GM18502 (cell line): ENCODE measurements around the gene KIFC1.
A peak's percentile ranks its signal among the peaks of the same experiment; 100 is the strongest.

ENCODE experiments used
- ATAC-seq: cut with Tn5 transposase; IDR thresholded peaks from one replicate; pipeline ENCODE4 v1.9.1; 2021; ENCODE audit warnings: mild to moderate bottlenecking; ENCODE audit not compliant: unreplicated experiment, poor library complexity

KIFC1 gene

DNA sequence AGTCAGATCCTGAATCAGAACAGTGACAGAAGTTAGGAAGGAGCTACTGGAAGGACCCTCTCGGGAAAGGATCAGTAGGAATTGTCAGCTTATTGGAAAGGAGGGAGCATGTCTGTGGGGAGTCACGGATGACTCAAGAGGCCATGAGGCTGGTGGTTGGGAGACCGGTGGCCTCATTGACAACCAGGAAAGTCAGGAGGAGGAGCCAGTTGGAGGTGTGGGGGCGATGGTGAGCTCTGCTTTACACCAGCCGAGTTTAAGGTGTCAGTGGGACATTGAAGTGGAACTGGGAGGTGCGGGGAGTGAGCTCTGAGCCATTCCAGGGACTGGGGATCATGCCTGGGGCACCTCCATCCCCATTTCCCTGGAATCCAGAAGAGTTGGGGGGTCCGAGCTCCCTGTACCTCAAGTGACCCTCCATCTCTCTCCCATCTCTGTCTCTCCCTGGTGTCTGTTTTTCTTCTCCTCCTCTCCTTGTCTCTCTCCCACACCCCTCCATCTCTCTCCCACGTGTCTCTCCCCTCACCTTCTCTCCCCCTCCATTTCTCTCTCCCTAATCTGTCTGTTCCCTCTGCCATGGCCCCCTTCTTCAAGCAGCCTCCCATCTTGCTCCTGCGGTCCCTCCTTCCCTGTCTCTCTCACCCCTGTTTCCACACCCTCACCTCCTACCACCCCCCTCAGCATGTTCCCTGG is 48.5 kb downstream of the KIFC1 start:
- no peak for ATAC-seq

DNA sequence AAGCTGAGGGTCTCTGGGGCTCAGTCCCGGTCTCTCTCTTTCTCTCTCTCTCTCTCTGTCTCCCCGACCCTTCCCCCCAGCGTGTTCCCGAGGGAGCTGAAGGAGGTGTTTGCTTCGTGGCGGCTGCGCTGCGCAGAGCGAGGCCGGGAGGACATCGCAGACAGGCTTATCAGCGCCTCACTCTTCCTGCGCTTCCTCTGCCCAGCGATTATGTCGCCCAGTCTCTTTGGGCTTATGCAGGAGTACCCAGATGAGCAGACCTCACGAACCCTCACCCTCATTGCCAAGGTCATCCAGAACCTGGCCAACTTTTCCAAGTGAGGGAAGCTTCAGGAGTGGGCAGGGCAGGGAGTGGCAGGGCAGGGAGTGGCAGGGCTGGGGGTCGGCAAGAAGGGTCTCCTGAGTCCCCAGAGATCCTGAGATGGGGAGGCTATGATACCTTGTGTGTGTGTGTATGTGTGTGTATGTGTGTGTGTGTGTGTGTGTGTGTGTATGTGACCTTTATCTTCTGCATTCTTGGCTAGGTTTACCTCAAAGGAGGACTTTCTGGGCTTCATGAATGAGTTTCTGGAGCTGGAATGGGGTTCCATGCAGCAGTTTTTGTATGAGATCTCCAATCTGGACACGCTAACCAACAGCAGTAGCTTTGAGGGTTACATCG is 49.2 kb downstream of the KIFC1 start:
- no peak for ATAC-seq

DNA sequence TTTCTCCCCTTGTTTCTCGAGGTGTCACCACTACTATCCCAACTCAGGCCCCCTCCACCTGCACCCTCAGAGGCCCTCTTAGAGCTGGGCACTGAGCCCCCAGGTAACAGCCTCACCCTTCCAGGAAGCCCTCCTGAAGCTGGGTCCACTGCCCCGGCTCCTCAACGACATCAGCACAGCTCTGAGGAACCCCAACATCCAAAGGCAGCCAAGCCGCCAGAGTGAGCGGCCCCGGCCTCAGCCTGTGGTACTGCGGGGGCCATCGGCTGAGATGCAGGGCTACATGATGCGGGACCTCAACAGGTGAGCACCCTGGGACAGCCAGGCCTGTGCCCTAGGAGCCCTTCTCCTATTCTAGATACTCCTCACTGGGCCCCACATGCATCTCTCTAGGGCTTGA is 49.8 kb downstream of the KIFC1 start:
- no peak for ATAC-seq

DNA sequence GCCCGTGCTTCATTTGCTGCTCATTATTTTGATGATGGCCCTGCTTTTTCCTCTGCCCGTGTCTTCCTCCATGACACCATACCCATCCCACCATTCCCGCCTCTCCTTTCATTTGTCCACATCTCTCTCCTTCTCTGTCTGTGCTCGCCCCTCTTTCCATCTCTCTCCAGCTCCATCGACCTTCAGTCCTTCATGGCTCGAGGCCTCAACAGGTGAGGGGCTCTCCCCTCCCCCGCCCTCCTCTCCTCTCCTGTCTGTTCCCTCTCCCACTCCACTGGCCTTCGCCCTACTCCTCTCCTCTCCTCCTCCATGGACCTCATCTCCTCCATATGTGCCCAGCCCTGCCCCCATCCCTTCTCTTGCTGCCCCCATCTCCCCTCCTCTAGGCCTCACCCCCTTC is 50.7 kb downstream of the KIFC1 start:
- ATAC-seq: no peak

DNA sequence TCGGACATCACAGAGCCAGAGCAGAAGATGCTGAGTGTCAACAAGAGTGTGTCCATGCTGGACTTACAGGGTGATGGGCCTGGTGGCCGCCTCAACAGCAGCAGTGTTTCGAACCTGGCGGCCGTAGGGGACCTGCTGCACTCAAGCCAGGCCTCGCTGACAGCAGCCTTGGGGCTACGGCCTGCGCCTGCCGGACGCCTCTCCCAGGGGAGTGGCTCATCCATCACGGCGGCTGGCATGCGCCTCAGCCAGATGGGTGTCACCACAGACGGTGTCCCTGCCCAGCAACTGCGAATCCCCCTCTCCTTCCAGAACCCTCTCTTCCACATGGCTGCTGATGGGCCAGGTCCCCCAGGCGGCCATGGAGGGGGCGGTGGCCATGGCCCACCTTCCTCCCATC is 51.4 kb downstream of the KIFC1 start:
- no peak for ATAC-seq

DNA sequence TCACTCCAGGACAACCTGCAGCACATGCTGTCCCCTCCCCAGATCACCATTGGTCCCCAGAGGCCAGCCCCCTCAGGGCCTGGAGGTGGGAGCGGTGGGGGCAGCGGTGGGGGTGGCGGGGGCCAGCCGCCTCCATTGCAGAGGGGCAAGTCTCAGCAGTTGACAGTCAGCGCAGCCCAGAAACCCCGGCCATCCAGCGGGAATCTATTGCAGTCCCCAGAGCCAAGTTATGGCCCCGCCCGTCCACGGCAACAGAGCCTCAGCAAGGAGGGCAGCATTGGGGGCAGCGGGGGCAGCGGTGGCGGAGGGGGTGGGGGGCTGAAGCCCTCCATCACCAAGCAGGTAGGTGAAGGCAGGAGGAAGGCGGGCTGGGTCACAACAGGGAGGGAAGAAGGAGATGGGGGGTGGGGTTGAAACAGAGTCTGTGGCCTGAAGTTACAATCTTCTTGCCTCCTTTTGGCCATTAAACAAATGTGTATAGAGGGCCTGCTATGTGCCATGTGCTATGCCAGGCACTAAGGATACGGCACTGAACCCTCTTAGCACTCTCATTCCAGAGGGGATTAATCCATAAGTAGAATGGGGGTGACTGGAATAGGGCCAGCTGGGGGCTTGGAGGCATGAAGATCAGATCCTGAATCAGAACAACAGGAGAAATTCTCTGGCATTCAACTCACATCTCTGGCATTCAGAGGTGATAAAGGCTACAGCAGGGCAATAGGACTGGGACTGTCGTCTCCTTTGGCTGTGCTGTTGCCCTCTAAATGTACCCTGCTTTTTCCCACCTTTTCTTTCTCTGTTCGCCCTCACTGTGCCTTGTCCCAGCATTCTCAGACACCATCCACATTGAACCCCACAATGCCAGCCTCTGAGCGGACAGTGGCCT is 52.2 kb downstream of the KIFC1 start:
- no peak for ATAC-seq

DNA sequence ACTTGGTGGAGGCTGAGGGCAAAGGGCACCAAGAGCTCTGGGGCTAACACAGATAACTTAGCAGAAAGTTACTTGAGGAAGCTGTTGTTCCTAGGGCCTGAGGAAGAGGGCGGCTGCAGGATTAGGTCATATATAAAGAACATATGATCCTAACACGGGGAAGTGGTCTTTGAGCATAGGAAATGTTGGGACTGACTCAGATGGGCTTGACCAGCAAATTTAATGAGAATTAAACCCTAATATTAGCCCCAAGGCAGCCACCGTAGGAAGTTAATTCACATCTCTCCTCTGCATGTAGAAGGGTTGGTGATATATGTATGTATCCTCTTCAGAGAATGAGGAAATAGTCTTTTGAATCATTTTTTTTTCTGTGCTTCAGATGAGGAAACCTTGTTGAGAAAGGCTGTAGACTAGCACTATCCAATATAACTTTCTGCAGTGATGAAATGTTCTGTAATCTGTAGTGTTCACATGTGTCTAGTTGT is 53.5 kb downstream of the KIFC1 start:
- ATAC-seq: no peak

DNA sequence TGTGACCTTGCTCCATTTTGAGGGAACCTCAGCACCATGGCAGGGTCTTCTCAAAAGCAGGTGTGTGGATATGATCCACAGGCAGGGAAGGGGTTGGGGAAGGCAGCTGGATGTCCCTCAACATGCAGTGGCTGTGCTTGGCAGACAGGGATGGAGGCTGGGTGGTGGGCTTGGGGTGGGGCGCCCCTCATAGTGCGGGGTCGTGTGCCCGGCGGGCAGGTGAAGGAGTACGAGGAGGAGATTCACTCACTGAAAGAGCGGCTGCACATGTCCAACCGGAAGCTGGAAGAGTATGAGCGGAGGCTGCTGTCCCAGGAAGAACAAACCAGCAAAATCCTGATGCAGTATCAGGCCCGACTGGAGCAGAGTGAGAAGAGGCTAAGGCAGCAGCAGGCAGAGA is 54.7 kb downstream of the KIFC1 start:
- no peak for ATAC-seq

DNA sequence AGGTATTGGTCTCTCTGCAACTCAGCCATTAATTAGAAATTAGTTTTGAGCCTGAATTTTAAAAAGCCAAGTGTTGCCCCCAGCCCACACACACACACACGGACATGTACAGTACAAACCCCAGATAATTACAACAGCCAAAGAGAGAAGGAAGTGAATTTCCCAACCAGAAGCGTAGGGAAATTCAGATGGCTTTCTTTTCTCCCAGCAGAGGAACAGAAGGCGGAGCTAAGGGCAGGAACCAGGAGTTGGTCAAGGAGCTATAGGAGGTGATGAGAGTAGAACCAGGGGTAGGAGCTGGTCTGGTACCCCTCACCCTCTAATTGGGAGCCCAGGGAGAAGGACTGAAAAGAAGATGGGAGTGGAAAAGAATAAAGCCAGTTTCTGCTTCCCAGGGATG is 58.8 kb downstream of the KIFC1 start:
- ATAC-seq: no peak

DNA sequence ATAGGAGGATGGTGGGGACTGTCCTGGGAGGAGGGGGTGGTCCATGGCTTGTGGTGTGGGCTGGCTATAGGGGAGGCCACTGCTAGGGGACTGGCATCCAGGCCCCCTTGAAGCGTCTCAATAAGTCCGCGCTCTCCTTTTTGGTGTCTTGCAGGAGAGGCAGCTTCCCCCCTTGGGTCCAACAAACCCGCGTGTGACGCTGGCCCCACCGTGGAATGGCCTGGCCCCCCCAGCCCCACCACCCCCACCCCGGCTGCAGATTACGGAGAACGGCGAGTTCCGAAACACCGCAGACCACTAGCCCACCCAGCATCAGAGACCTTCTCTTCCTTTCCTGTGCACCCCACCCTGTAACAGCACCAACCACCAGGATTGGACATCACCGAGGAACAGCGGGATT is 60.0 kb downstream of the KIFC1 start:
- ATAC-seq: no peak

DNA sequence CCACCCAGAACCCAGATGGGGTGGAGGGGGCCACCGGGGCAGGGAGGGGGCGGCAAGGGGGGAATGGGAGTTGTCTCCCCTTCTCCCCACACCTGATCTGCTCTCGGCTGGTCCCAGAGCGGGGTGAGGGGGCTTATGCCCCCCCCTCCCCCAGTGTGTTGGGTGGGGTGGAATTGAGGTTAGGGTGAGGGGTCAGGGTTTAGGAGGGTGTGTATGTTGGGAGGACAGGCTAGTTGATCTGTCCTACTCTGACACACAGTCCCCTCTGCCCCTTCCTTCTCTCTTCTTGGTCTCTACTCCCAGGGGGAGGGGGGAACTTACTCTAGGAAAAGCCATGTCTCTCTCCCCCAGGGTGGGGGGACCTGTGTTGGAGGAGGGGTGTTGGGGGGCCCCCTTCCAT is 60.9 kb downstream of the KIFC1 start:
- ATAC-seq: no peak

DNA sequence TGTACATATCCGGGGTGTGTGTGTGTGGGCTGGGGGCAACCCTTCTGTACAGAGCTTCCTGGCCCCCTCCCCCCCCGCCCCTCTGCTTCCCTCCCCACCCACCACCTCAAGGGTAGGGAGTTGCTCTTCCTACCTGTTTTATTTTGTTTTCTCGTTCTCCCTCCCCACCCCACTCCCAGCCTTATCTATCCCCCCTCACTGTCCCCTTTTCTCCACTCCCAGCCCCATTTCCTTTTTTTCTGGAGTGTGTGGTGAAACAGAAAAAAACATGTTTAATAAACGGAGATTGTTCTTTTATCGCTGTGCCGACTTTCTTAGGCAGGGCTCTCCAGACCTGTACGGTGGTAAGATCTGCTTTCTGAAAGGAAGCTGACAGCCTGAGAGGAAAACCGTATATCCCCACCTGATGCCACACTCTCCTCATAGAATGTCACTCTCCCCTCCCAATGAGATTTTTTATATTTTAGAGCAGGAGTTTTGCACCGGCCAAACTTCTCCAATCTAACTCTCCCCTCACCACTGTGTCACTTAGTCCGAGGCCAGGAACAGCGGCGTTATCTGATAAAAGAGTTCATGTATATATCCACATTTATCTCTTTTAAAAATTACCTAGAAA is 61.9 kb downstream of the KIFC1 start:
- no peak for ATAC-seq

DNA sequence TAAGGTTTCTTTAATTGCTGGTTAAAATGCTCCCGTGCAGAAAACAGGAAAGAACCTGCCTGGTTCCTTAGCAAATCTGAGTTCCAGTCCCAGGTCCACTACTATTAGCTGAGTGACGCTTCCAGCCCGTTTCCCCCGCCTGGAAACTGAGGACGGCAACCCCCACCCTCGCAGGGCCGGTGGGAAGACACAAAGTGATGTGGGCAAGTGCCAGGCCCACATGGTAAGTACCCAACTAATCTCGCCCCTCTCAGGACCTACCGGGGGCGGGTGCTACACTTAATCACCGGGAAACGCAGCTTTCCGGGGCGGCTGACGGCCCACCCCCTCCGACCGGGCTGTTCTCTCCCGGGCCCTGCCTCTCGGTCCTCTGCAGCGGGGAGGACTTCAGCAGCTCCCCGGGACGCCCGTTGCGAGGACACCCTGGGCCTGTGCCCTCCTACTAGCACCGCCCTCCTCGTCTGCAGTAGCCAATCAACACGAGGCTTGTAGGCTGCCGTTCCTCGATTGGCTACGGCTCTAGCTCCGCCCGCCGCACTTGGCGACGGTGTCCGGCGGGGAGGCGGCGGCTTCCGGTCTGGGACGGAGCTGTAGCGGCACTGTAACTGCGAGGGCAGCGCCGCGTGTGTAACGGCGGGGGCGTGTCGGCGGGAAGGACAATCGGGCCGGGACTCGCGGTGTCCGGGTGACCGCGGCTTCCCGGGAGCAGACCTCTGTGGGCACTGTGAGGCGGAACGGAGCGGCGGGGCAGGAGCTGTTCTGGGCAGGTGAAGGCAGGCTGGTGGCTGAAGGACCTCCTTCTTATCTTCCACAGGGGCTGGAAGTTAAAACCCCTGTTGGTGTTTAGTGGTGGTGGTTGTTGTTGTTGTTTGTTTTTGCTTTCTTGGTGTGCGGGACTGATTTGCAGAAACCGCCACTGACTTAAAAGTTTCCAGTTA is 62.7 kb downstream of the KIFC1 start, which contains the start of gene ZBTB9:
Gene ZBTB9, plus strand, starts transcription at position 568 of the 938 bp plus-strand sequence. CDS start 525 bp downstream, outside the sequence.
- ATAC-seq: peak; percentile 97

DNA sequence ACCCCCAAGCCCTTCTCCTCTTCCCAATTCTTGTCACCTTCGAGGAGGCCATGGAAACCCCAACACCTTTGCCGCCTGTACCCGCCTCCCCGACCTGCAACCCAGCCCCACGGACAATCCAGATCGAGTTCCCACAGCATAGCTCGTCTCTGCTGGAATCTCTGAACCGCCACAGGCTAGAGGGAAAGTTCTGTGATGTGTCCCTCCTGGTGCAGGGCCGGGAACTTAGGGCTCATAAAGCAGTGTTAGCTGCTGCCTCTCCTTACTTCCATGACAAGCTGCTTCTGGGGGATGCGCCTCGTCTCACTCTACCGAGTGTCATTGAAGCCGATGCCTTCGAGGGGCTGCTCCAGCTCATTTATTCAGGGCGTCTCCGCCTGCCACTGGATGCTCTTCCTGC is 63.4 kb downstream of the KIFC1 start:
- no peak for ATAC-seq

DNA sequence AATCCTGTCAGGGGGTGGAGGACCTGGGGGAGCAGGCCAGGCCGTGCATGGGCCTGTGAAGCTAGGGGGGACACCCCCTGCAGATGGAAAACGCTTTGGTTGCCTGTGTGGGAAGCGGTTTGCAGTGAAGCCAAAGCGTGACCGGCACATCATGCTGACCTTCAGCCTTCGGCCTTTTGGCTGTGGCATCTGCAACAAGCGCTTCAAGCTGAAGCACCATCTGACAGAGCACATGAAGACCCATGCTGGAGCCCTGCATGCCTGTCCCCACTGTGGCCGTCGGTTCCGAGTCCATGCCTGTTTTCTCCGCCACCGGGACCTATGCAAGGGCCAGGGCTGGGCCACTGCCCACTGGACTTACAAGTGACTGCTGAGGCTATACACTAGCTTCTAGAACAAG is 64.5 kb downstream of the KIFC1 start:
- no peak for ATAC-seq

DNA sequence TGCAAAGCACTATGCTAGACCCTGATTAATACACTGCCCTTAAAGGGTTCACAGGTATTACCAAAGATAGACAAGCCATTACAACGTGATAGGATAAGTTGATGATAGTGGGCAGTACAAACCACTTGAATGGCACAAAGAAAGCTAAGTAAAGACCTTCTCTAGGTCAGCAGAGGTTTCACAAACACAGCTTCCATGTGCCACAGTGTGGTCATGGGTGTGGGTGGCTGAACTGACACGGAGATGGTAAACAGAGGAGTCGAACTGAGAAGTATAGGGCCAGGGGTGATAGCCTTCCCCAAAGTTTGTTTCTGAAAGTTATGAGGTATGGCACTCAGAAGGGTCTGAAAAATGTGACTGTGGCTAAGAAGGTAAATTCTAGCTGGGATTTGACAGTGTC is 67.1 kb downstream of the KIFC1 start:
- no peak for ATAC-seq

DNA sequence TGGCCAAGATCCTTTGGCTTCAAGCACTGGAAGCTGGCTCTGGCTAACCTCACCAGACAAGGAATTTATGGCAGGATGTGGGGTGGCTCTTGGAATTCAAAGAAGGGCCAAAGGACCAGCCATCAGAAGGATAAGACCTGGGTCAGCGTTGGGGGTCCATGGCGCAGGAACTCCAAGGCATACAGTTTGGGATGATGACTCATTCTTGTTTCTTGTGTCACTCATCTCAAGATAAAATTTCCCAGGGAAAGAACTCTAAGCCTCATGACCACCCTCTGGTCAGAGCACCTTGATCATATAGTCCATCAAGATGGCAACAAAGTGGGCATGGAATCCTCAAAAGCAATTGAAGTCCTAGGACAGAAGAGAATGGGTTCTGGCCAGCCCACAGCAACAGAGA is 67.6 kb downstream of the KIFC1 start:
- no peak for ATAC-seq
